Measurements from ENCODE around the gene APBB1IP.
"Not testable (repeated sequence)": the region's sequence is repeated elsewhere in the genome, so short reads cannot be mapped to it uniquely, and the experiment has no call there.

APBB1IP gene, protein sequence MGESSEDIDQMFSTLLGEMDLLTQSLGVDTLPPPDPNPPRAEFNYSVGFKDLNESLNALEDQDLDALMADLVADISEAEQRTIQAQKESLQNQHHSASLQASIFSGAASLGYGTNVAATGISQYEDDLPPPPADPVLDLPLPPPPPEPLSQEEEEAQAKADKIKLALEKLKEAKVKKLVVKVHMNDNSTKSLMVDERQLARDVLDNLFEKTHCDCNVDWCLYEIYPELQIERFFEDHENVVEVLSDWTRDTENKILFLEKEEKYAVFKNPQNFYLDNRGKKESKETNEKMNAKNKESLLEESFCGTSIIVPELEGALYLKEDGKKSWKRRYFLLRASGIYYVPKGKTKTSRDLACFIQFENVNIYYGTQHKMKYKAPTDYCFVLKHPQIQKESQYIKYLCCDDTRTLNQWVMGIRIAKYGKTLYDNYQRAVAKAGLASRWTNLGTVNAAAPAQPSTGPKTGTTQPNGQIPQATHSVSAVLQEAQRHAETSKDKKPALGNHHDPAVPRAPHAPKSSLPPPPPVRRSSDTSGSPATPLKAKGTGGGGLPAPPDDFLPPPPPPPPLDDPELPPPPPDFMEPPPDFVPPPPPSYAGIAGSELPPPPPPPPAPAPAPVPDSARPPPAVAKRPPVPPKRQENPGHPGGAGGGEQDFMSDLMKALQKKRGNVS

DNA sequence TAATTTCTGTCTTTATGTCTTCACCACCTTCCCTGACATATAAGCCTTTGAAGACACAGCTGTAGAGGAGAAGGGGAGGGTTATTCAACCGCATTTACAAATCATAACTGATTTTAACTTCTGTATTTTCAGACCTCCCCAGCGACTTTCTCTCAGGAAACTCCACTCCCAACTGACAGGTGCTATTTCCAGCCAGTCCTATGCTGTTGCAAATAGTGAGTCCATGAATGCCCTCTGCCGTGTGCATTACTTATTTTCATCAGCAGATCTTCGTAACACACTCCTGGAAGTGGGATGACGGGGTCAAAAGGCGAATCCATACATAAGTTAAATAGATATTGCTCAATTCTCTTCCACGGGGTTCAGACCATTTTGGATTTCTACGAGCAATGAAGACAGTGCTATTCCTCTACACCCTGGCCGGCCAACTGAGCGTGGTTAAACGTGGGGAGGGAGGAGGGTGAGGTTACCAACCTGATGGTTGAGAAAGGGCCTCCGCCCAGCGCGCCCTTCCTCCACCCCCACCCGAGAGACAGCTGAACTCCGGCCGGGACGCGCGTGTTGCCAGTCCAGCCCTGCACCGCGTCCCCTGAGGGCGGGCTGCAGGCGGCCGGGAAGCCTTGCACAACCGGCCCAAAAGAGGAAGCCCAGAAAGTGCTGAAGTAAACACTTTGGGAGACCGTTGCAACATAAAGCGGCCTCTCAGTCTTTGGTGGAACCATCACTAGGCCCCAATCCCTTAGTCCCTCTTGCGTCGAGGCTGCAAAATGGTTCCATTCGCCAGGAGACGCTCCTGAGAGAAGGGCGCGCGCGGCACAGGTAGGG is at the start of gene APBB1IP:
TSS of gene APBB1IP (plus strand) at position 705 of the 825 bp plus-strand sequence. CDS start 53,986 bp downstream, outside the sequence.
- peak; percentile 30 for DNase-seq (ENCODE audit: low read depth)

DNA sequence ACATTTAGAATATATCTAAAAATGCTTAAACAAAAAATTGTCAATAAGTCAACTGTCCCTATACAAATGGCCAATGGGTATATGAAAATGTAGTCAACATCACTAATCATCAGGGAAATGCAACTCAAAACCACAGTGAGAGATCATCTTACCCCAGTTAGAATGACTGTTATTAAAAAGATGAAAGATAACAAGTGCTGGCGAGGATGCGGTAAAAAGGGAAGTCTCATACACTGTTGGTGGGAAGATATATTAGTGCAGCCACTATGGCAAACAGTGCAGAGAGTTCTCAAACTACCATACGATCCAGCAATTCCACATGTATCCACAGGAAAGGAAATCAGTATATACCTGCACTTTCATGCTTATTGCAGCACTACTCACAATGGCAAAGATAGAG is 48.6 kb upstream of the APBB1IP start:
- DNase-seq (ENCODE audit: low read depth) = no peak

DNA sequence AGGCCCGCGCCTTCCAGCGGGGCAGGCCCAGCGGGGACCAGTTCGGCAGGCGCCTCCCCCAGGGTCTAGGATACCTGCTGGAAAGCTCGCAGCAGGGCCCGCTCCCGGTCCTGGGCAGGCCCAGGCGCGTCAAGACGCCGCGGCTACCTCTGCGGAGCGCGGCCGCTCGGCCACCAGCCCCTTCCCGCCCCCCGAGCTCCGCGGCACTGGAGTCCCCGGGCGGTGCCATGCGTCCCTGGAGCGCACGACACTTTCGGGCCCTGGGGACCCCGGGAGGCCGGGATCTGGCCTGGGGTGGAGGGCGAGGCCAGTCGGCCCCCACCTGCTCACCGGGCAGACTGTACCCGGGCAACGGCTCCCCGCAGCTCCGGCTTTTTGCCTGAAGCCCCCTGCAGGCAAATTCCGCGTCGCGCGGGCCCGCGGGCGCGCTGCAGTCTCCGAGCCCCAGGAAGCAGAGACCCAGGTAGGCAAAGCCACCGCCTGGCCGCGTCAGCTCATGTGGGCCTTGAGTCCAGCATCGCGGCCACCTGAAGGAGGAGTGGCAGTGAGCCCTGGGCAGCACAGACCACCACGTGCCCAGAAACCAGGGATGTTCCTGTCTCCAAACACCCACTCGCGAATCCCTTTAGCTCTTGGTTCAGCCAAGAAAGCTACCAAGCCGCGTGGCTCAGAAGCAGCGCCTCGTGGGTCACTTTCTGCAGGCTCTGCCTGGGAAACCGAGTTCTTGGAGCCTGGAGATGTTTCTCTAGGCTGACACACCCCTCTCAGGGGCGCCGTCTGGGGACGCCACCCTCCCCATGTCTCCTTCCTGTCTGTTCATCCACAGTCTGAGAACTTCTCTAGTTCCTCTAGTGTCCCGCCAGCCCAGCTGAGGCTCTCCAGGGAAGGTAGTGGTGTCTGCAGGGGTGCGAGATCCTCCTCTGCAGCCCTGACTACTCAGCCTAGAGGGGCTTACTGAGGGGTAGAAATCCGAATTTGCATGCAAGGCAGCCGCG is 46.1 kb upstream of the APBB1IP start:
- no peak for DNase-seq (ENCODE audit: low read depth)

DNA sequence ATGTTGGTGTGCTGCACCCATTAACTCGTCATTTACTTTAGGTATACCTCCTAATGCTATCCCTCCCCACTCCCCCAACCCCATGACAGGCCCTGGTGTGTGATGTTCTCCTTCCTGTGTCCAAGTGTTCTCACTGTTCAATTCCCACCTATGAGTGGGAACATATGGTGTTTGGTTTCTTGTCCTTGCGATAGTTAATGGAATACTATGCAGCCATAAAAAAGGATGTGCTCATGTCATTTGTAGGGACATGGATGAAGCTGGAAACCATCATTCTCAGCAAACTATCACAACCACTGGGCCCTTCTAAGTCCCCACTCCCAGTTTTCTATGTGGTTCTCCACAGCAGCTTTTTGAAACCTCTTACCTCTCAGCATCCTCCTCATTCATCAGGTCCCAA is 39.8 kb upstream of the APBB1IP start:
- DNase-seq (ENCODE audit: low read depth) = not testable (repeated sequence)

DNA sequence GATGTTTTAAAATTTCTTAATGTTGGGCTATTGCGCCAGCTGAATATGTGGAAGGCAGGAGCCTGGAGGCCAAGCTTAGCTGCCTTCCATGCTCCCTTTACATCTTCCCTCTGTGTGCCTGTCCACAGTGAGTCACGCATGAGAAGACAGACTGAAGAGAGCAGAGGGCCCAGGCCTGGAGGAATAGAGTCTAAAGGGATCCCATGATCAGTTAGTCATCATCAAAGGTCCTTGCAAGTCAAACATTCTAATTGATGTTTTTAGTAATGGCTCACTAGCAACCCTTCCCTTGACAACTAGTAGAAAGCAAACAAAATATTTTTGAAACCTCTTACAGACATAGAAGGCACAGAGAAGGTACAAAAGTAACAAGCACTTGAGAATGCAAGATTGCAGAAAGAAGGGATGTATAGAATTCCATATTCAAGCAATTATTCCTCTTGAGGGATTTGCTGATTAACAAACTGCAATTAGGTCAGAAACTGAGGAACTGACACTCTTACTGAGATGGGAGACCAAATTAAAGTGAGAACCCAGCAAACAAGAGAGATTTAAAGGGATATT is 30.7 kb upstream of the APBB1IP start:
- DNase-seq (ENCODE audit: low read depth) = no peak

DNA sequence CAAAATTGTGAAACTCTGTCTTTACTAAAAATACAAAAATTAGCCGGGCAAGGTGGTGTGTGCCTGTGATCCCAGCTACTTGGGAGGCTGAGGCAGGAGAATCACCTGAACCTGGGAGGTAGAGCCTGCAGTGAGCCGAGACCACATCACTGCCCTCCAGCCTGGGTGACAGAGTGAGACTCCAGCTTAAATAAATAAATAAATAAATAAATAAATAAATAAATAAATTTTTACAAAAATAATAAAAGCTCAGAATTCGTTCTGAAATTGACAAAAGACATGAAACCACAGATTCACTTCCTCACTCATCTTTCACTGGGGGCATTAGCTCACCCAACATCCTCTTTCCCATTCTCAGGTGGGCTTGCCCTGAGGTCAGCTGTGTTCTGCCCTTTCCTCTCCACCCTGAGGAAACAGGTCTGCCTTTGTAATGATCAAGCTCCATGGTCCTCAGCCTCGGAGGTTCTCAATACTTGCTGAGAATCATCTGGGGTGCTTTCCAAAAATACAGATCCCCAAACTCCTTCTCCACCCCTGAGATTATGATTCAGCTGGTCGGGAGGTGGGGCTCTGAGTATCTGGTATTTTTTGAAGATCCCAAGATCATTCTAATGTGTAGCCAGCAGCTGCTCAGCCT is 29.2 kb upstream of the APBB1IP start:
- DNase-seq (ENCODE audit: low read depth) = no peak

DNA sequence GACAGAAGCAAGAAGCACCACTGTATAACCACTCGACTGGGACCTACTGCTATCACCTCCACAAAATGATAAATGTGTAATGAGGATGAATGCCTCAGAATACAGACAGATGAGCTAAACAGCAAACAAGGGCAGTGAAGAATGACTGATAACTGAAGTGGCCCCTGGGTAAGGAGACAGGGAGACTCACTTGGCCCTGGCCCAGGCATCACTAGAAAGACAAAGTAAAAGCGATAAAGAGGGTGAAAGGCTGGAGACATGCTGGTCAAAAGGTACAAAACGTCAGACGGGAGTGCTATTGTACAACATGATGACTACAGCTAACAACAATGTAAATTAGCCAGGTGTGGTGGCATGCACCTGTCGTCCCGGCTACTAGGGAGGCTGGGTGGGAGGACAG is 27.8 kb upstream of the APBB1IP start:
- DNase-seq (ENCODE audit: low read depth) = no peak

DNA sequence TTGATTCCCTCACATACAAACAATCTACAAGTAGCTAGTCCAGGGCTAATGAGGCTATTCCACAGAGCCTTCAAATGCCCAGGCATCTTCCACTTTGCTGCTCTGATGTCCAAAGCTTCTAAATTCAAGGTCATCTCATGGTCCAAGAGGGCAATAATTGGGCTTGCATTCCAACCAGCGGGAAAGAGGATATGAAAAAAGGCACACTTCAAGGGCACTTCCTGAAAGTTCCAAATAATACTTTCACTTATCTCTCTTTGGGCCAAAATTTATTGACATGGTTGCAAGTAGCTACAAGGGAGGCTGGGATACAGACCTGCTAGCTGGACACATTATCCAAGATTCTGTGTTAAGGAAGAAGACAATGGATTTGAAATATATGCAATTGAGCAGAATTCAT is 25.2 kb upstream of the APBB1IP start:
- DNase-seq (ENCODE audit: low read depth) = no peak

DNA sequence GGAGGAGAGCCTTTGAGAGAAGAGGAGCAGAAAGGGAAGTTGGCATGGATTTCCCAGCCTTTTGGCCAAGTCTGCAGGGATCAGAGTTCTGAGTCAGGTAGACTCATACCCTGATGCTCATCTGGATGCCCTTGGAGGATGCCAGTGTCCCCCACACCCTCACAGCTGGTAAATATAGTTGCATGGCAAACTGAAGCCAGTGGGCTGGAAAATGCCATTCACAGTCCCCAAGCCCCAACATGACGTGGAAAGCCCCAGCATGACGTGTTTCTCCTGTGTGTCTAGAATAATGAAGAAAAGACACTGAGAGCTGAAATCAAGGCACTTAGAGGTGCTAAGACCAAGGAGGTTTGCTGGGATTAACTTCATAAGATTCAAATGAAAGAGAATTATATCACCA is 24.8 kb upstream of the APBB1IP start:
- no peak for DNase-seq (ENCODE audit: low read depth)

DNA sequence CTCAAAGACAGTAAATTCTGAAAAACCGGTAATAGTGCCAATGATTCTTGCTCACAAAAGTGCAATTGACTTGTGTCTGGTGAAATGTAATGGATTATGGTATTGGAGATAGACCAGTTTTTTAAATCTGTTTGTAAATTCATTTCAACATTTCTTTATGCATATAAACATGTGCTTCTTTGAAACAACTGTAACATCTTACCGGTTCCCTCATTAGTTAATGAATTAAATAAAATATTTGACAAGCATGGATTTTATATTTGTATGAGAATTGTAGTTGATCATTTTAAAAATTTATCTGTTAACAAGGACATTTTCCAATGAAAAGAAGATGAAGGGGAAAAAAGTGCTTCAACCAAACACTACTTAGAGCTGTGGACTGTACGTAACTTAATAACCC is 21.0 kb upstream of the APBB1IP start:
- DNase-seq (ENCODE audit: low read depth) = no peak

DNA sequence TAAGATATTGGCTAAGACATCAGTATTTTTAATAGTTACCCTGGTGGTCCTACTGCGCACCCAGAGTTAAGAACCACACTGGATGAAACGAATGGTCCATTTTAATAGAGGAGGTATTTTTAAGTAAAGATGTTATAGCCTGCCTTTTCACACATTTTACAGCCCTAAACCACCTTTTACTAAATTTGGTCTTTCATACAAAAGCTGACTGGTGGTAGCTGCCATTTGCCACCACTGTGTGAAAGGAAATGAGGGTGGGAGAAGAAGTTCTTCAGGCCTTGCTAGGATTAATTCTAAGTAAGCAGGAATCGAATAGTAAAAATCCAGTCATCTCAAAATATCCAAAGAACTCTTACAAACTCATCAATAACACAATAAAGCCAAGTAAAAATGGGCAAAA is 15.2 kb upstream of the APBB1IP start:
- DNase-seq (ENCODE audit: low read depth) = no peak

DNA sequence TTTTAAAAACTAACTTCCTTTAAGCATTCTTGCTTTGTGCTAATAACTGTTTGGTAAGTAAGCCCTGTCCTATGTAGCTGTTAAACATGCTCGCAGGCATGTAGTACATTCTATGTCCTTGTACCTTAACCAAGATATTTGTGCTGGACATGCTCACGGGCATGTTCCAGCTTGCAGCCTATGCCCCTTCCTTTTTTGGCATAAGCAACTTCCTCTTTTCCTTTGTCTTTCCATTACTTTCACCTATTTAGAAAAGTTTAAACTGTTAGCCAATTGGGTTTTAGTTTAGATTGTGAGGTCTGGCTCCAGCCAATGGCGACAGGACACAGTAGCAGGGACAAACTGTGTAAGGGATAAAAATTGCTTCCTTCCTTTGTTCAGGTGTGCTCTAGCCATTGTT is 14.4 kb upstream of the APBB1IP start:
- DNase-seq (ENCODE audit: low read depth) = no peak

DNA sequence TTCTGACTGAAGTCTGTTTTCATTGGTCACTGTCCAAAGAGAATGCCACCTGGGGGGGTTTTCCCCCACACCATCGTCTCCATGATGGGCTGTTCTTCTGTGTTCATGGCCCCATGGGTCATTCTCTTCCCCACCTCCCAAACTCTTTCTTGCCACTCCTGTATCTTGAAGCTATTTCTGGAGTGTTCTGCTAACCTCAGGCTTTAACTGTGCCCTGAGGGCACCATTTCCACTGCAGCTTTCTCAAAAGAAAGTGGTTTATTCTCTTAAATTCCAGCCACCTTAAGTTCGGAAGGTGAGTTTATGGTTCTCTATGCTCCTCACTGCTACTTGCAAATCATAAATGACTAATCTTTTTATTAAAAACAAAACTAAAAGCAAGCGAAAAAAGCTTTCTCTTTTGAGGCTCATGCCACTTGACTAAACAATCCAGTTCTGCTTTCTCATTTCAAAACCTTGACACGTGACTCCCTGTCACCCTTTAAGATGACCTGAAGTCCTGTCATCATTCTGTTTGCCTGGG is 7.4 kb upstream of the APBB1IP start:
- no peak for DNase-seq (ENCODE audit: low read depth)

DNA sequence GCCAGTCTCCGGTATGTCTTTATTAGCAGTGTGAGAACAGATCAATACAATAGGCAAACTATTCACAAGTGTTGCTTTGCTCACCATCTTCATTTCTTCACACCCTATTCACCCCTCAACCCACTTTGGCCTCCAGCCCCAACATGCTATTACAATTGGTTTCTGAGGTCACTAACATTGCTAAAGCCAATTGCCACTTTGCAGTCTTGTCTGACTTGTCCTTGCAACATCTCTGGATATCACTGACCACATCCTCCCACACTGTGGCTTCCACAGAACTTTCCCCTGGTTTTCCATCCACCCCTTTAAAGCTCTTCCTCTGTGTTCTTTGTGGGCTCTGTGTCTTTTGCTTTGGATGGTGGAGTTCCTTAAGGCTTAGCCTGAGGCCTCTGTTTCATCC is 5.2 kb upstream of the APBB1IP start:
- DNase-seq (ENCODE audit: low read depth) = no peak

DNA sequence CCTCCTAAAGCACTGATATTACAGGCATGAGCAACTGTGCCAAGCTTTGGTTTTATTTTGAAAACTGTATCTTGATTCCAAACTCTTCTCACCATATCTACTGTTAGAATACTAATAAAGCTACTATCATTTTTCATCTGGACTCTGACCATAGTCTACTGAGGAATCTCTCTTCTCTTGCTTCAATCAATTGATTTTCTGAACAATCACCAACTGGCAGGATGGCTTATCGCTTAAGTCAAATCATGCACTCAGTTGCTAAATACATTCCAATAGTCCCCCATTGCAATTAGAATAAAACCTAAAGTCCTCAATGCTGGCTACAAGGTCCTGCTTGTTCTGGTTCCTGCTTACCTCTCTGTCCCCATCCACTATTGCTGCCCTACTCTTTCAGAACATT is 2.3 kb upstream of the APBB1IP start:
- no peak for DNase-seq (ENCODE audit: low read depth)

DNA sequence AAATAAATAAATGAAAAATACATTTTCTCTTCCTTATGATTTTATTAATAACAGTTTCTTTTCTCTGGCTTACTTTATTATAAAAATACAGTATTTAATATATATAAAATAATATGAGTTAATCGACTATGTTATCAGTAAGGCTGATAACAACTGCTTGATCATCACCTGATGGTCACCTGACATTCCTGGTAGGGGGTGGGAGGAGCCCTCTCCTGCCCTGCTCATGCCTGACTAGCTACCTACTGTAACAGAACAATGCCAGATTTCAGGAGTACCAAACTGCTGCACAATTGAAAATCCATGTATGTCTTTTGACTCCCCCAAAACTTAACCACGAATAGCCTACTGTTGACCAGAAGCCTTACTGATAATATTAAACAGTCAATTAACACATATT is 1.3 kb upstream of the APBB1IP start:
- DNase-seq (ENCODE audit: low read depth) = no peak

DNA sequence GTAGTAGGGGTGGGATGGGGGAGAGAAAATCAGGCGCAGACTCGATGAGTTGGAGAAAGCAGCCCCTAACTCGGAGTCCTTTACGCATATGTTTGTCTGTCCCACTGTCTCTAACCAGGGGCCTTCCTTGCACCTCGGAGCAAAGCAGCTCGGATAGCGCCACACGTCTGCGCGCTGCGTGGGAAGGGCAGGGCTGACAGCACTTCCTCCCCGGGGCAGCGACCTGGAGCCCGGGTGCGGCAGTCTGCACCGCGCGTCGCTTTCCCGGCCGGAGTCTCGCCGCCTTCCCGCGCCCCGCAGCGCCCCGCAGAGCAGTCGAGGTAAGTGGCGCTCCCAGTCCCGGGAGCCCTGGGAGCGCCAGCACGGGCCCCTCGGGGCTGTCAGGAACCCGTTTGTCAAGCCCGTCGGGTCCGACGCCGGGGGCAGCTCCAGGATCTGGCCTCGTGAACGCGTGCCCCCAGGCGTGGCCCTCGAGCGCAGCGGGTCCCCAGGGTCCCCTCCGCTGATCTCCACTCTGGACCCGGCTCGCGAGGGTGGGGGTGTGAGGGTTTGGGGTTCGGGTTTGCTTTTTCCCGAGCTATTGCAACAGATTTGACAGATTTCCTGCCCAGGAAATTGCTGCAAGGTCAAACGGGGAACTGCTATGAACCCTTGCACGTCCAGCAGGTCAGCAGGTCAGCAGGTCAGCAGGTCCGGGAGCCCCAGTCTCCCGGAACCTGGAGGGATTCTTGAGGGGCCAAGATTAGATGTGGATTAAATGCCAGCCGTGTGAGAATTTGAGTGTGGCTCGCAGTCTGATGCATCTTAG is 597 bp downstream of the APBB1IP start:
- DNase-seq (ENCODE audit: low read depth) = peak; percentile 60

DNA sequence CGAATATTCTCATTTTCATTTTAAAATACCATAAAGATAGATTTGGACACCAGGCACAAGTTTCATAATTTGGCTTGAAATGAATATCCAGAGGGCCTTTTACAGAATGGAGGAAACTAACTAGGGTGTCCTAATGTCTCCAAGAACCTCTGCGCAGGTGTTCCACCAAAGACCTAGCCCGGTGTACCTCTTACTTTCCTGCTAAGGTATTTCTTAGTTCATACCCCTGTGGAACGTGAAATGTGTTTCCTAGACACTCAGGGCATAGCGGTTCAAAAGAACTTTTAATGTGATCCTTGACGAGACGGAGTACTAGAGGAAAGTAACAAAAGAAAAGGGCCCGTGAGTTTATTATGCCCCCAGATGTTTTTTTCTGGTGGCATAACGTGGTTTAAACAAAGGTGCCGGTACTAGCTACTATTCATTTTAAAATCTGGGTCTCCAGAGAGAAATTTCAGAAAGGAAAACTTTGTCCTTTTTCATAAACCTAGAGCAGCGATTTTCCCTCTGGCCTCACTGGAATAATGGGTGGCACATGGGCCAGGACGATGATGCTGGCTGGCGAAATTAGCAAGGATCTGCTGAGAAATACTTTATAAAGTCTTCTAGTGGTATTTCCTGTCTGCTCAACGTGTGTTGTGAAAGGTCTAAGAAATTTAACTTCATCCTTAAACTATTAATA is 1.4 kb downstream of the APBB1IP start:
- DNase-seq (ENCODE audit: low read depth) = no peak

DNA sequence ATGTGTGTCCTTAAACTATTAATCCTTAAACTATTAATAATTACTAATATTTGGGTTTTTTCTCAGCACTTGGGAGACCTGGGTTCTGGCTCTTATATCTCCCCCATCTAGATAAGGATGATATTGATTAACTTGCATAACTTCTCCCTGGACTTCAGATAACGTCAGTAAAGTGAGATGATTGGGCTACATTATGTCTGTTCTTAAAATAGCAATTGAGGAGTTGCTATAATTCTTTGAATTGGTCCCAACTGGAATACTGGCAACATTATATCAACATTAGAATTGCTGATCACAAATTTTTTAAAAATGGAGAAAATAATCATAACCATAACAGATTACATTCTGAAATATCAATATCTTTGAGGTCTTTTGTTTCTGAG is 1.9 kb downstream of the APBB1IP start:
- no peak for DNase-seq (ENCODE audit: low read depth)

Data from stimulated activated CD8-positive, alpha-beta memory T cell treated with anti-CD3 and anti-CD28 coated beads, Interleukin-4, amount 100 ng/mL, for 24 hours (primary cell).